CD1c-positive myeloid dendritic cell (primary cell): ENCODE data around the gene PHLDB3.
"Not testable (repeated sequence)": the region's sequence is repeated elsewhere in the genome, so short reads cannot be mapped to it uniquely, and the experiment has no call there.

ENCODE experiments used
- DNase-seq: peaks from one replicate; pipeline ENCODE4 v3.0.0-alpha.2; 2016; ENCODE audit errors: extremely low spot score

PHLDB3 gene

DNA sequence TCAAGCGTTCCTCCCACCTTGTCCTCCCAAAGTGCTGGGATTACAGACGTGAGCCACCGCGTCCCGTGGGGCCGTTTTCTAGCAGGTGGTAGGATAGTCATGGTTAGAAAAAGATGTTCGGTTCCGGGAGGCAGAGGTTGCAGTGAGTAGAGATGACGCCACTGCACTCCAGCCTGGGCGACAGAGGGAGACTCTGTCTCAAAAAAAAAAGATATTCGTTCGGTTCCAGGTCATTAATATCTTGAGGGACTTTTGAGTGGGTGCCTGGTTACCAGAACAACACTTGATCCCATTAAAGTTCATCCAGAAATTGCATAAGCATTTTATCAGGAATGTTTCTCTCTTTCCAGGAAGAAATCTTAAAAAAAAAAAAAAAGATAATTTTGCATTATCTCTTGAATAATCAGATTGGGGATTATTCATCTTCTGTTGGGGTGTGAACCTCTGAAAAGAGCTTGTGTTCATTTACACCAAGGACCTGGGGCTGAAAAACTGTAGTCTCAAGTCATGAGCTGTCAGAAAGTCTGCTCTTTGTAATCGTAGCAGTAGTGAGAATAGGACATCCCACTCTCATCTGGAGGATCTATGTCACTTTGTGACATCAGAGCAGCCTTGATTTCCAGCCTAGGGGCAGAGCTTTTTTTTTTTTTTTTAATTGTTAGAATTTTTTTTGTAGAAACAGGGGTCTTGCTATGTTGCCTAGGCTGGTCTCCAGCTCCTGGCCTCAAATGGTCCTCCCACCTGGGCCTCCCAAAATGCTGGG lies 23.5 kb upstream of the PHLDB3 start:
- DNase-seq, result no peak

DNA sequence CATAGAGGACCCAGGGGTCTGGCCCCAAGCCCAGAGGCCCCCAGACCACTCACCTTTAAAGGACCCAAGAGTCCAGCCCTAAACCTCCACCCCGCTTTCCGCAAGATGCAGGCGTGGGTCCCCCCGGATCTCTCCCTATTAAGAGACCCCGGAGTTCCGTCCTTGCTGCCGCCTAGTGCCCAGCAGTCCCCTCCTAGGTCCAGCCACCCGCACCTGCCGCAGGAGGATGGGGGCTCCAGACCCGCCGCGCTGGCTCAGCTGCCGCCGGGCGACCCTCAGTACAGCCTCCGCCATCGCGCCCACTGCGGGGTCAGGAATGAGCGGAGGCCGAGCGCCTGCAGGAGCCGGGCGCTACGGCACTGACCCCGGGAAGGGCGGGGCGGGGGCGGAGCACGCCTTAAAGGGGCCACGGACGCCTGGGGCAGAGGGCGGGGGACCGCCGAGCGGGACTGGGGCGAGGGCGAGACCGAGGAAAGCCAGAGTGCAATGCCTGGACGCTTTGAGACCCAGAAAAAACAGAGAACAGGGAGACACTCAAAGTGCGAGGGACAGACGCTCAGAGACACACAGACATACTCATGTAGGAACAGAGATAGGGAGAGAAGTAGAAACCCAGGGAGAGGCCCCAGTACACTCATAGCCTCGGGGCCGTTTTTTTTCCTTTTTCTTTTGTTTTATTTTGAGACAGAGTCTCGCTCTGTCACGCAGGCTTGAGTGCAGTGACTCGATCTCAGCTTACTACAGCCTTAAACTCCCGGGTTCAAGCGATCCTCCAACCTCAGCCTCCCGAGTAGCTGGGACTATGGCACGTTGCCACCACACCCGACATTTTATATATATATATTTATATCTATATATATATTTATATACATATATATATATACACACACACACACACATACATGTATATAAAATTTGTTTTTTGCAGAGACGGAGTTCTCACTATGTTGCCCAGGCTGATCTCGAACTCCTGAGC lies 22.6 kb upstream of the PHLDB3 start, which contains the start of gene ETHE1:
Gene ETHE1 (minus strand): TSS at position 318 of the 976 bp plus-strand sequence. CDS start 24 bp downstream, at position 294.
- peak; percentile 71 for DNase-seq

DNA sequence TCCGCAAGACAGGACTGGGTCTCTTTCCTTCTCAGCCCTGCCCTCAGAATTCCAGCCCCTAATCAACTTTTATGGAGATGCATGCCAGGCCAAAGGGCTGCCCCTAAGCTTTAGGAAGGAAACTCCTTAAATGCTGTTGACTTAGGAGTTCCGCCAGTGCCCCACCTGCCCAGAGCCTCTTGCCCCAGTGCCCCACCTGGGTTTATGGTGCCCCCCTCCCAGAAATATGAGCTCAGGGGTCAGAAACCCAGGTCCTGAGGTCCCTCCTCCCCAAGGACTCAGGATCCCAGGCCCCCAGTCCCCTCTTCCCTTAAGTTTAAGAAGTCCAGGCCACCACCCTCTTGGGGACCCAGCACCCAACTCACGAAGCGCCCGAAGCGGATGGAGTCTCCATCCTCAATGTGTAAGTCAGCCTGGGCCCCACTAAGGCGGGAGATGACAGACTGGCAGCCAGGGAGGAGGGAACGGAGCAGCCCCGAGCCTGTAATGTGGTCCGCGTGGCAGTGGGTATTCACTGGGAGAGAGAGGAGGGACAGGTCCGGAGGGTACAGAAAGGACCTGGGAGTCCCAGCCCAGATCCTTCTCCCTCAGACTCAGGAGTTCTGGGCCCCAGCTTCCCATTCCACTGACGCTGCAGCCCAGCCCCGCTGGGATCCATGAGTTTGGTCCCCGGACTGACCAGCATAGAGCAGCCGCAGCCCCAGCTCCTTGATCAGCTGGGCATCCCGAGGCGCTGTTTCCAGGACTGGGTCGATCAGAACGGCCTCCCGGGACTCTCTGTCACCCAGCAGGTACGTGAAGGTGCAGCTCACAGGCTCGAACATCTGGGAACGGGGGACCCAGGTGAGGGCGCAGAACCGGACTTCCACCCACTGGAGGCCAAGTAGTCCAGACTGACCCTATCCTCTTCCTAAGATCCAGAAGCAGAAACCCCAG lies 21.6 kb upstream of the PHLDB3 start:
- DNase-seq, result peak; percentile 3

DNA sequence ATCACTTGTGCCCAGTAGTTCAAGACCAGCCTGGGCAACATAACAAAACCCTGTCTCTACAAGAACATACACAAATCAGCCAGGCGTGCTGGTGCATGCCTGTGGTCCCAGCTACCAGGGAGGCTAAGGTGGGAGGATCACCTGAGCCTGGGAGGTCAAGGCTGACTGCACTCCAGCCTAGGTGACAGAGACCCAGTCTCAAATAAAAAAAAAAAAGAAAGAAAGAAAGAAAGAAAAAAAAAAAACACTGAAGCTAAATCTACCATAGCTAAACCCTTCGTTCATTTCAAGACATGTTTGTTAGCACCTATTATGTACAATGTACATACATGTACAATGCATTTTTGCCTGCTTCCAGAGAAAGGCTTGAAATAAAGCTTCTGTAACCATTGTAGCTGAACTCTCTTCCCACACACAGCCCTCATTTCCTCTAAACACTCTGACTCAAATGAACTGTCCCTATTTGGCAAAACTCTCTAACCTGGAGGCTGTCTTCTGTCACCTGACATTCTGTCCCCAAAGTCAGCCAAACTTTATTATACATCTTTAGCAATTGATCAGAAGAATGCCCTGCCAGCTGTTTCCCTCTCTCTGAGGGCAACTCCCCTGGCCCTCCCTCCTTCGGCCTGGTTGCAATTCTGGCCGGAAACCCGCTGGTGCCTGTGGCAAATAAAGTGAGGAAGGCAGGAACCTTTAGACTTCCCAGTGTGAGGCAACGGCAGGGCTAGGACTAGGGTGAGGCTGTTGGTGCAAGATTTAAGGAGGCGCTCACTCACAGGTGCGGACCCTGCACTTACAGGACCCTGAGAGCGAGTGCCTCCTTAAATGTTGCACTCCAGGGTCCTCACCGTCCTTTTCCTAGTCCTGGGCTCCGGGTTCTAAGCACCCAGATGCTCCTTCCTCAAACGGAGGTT lies 20.6 kb upstream of the PHLDB3 start:
- DNase-seq, result peak; percentile 82

DNA sequence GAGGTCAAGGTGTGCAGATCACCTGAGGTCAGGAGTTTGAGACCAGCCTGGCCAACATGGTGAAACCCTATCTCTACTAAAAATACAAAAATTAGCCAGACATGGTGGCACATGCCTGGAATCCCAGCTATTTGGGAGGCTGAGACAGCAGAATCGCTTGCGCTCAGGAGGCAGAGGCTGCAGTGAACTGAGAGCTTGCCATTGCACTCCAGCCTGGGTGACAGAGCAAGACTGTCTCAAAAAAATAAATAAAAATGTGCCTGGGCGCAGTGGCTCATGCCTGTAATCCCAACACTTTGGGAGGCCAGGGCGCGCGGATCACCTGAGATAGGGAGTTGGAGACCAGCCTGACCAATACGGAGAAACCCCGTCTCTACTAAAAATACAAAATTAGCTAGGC lies 19.1 kb upstream of the PHLDB3 start:
- not testable (repeated sequence) for DNase-seq

DNA sequence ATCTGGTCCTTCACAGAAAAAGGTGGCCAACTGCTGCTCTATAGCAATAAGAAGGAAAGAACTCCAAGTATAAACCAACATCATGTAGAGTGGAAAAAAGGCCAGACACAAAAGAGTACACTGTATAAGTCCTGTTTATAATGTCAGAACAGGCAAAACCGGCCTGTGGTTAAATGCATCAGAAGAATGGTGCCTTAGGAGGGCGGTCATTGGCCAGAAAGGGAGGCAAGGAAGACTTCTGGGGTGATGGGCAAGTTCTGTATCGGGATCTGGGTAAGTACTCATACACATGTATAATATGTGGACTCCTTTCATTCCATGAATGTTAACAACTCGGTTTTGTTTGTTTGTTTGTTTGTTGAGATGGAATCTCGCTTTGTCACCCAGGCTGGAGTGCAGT lies 18.4 kb upstream of the PHLDB3 start:
- DNase-seq, result no peak

DNA sequence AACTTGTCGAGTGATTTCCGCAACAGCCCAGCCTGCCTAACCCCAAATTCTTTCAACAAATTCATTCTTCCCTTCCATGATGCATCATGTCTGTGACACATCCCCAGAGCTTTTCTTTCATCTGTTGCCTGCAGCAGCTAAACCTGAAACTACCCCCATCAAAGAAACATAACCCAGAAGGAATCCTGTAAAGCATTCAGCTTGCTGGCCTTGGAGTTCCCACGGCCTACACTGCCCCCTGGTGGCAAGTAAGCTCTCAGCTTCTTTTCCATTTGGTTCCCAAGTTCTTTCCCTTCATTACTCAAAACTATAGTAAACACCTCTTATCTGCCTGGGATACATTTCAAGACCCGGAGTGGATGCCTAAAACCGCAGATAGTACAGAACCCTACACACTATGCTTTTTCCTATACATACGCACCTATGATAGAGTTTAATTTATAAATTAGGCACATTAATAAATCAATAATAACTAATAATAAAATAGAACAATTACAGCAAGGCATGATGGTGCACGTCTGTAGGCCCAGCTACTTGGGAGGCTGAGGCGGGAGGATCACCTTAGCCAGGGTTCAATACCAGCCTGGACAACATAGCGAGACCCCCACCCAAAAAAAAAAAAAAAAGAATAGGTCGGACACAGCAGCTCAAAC lies 15.0 kb upstream of the PHLDB3 start:
- DNase-seq, result peak; percentile 87

DNA sequence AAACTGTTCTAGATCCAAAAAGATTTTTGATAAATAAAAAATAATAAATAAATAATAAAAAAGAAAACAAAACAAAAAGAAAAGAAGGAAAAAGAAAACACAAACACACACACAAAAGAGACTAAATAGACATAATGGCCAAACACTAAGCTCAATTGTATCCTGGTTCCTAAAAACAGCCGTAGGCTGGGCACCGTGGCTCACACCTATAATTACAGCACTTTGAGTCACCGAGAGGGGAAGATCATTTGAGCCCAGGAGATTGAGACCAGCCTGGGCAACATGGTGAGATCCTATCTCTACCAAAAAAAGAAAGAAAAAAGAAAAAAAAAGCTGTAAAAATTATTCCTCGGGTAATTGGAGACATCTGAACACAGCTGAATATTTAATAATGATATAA lies 13.5 kb upstream of the PHLDB3 start:
- no peak for DNase-seq

DNA sequence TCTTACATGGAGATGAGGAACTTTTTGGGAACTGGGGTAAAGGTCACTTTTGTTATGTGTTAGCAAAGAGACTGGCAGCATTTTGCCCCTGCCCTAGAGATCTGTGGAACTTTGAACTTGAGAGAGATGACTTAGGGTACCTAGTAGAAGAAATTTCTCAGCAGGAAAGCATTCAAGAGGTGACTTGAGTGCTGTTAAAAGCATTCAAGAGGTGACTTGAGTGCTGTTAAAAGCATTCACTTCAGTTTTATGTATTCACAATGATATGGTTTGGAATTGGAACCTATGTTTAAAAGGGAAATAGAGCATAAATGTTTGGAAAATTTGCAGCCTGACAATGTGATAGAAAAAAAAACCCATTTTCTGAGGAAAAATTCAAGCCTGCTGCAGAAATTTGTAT lies 7.9 kb upstream of the PHLDB3 start:
- DNase-seq, result not testable (repeated sequence)

DNA sequence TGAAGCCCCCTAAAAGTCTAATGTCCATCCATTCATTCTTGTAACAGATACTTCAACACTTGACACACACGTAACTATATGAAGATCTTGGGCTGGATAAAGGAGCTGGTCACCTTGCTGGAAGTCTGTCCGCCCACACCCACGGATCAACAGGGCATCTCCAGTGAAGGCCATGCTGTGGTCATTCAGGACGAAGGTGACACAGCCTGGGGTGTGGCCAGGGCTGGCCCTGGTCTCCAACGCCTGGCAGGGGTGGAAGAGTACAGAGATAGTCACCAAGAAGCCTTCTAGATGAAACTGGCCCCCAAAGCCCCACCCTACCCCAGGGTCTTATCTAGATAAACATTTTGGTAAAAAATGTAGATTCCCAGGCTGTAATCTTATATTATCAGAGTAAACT lies 6.8 kb upstream of the PHLDB3 start:
- no peak for DNase-seq

DNA sequence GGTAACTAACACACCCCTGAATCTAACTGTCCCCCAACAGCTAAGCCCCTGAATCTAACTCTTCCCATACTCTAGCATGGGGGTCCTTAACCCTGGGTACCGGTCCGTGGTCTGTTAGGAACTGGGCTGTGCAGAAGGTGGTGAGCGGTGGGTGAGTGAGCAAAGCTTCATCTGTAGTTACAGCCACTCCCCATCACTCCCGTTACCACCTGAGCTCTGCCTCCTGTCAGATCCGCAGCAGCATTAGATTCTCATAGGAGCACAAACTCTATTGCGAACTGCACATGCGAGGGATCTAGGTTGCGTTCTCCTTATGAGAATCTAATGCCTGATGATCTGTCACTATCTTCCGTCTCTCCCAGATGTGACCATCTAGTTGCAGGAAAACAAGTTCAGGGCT lies 6.2 kb upstream of the PHLDB3 start:
- no peak for DNase-seq

DNA sequence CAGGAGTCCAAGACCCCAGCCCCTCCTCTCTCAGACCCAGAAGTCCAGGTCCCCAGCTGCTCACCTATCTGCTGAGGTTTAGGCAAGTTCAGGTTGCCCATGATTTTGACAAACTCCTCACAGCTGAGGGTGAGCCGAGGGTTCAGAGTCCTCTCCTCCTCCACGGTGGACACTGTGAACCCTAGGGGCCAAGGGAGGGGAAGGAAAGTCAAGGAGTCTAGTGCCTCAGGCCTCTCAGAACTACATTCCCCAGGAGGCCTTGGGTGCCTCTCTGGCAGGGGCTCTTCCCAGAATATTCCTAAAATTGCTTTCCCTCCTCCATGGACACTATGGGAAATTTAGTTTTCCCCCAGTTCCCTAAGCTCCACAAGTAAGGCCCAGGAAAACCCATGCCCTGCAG lies 3.3 kb upstream of the PHLDB3 start:
- DNase-seq, result no peak

DNA sequence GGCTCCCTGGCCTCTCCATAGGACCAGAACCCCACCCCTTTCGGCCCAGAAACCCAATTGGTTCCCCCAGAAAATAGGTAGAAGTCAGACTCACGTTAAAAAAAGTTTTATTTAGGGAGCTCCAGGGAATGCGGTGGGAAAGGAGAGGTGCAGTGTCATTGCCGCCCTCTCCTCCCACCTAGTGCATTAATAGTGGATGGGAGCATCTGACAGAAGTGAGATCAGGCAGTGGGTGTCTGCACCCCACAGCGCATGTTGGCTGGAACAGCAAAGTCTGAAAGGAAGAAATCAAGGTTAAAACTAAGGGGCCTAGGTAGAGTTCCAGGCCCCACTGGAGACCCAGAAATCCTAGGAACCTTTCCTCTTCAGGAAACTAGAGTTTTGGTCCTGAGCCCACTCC lies 2.1 kb upstream of the PHLDB3 start:
- no peak for DNase-seq

DNA sequence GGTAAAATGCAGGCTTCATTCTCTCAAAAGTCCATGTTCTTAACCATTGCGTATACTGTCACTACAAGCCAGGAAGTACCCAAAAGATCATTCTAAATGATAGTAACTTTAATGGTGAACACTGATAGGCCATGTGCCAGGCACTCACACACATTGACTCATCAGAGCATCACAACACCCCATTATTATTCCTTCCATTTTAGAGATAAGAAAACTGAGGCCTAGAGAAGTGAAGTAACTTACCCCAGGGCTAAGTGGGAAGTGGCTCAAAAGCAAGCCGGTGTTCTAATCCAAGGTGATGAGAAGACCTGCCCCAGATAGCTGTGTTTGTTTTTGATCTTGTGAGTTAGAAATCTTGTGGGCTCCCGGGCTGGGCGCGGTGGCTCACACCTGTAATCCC lies 1.4 kb upstream of the PHLDB3 start:
- DNase-seq, result no peak

DNA sequence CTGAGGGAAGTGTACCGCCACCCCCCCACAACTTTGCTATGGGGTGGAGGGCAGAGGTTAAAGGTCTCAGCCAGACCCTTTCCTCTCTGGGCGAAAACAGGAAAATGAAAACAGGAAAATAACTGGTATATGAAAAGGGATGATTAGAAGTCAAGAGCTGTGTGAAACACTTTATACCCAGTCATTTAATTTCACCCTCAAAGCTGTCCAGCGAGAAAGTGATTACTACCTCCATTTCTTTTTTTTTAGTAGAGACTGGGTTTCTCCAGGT lies 575 bp upstream of the PHLDB3 start:
- no peak for DNase-seq

DNA sequence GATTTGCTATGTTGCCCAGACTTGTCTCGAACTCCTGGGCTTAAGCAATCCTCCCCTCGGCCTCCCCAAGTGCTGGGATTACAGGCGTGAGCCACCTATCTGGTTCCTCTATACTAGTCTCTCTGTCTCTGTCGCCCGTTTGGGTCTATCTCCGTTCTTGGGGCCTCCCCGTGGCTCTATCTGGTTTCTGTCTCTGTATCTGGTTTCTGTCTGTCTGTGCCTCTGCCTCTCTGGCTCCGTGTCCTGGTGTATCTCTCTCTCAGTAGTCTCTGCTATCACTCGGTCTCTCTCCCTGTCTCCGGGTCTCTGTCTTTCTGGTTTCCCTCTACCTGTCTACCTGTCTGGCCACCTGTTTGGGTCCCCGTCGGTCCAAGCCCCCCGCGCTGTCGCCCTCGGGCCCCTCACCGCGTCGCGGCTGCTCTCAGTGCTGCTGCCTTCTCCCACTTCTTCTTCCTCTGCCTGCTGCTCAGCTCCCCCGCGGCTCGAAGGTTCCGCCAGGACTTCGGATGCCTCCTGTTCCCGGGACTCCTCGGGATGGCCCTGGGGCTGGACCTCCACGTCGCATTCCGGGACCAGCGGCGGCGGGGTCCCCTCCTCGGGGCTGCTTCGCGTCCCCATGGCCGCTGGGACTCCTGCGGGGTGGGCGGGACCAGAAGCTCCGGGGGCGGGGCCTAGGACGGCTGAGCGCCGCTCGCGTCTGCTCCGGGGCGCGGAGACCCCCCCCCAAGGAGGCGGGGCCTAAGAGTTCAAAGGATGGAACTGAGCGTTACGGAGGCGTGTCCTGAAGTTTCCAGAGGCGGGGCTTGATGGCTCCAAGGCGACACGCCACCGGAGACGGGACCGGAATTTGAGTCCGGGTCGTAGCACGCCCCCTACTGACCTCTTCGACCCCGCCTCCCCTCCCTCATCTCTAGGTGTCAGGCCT lies 783 bp downstream of the PHLDB3 start:
- DNase-seq, result peak; percentile 96

DNA sequence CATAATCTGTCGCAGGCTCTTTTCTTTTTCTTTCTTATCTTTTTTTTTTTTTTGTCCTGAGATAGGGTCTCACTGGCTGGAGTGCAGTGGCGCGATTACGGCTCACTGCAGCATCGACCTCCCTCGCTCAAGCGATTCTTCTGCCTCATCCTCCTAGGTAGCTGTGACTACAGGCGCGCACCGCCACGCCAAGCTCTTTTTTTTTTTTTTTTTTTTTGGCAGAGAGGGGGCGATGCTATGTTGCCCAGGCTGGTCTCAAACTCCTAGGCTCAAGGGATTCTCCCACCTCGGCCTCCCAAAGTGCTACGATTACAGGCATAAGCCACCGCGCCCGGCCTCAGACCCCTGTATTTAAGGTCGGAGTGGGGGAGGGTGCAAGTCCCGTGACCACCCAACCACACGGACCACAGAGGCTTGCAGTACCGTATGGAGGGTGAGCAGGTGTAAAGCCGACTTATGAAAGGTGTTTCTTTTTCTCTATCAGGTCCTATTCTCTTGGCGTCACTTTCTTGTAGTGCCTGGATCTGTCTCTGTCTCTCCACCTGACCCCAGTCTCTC lies 2.0 kb downstream of the PHLDB3 start:
- DNase-seq, result no peak

DNA sequence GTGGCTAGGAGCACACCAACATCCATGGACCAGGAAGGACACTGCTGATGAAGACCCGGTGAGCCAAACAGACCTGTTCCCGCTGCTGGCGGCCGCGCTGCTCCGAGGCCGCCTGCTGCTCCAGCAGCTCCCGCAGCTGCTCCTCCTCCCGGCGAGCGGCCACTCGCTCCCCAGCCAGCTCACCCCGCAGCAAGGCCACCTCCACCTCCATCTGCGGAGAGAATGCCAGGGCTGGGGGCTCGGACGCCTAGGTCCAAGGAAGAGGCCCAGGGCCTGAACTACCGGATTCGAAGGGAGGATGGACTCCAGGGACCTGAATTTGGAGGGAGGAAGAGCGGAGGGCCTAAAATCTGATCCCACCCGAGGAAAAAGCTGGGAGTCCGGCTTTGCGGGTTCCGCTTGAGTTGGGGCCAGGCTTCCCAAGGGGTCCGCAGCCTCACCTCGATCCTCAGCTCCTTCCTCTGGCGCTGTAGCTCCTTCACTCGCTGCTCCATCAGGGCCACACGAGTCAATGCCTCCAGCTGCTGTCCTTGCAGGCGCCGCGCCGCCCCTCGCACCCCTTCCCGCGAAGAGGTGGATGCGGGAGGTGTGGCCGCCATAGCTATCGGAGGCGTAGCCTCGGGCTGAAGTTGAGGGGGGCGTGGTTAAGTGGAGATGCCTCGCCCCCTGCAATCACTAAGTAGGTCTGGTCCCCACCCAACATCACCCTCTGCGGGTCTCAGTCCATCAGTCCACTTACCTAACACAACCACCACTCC lies 2.7 kb downstream of the PHLDB3 start:
- DNase-seq, result no peak
